HepG2 (cell line): ENCODE results near the gene CENPB. TPM values are rescaled to one million over a fixed set of nuclear protein-coding genes. Genes with fewer than 3 reads are reported as not detected.

Experiments
- DR1 ChIP-seq: sonication (generic); formaldehyde crosslinking; IDR thresholded peaks from 2 replicates; pipeline ENCODE4 v1.8.0; 2021; ENCODE audit warnings: mild to moderate bottlenecking, missing genetic modification reagents, inconsistent platforms
- E2F2 ChIP-seq: sonication (generic); formaldehyde crosslinking; IDR thresholded peaks from 2 replicates; pipeline ENCODE4 v1.4.0; 2020; ENCODE audit warnings: missing genetic modification reagents, borderline replicate concordance
- EP300 ChIP-seq, 3 experiments: sonication (generic) in 1 of 3; formaldehyde crosslinking in 1 of 3; IDR thresholded peaks; 2 replicates each; pipeline versions ENCODE4 v1.5.1 to v1.6.1; 2011 to 2020; ENCODE audit warnings: low read depth in 2 of 3, low read length in 2 of 3, borderline replicate concordance in 1 of 3, improper control_type of control experiment in 1 of 3, mild to moderate bottlenecking in 1 of 3, missing genetic modification reagents in 1 of 3, moderate library complexity in 1 of 3
- FOXO4 ChIP-seq: sonication (generic); formaldehyde crosslinking; conservative IDR thresholded peaks from 2 replicates; pipeline ENCODE4 v1.8.1; 2023; ENCODE audit warnings: missing genetic modification reagents
- MTF2 ChIP-seq: sonication (generic); formaldehyde crosslinking; IDR thresholded peaks from 2 replicates; pipeline ENCODE4 v1.5.0; 2020; ENCODE audit warnings: missing genetic modification reagents, borderline replicate concordance
- ONECUT2 ChIP-seq: sonication (generic); formaldehyde crosslinking; IDR thresholded peaks from 2 replicates; pipeline ENCODE4 v1.4.0; 2020; ENCODE audit warnings: missing genetic modification reagents
- SATB2 ChIP-seq: sonication (generic); formaldehyde crosslinking; IDR thresholded peaks from 2 replicates; pipeline ENCODE4 v1.5.0; 2020; ENCODE audit warnings: missing genetic modification reagents
- SETDB1 ChIP-seq: sonication (generic); formaldehyde crosslinking; IDR thresholded peaks from 2 replicates; pipeline ENCODE4 v1.5.1; 2020; ENCODE audit warnings: missing genetic modification reagents, mild to moderate bottlenecking, borderline replicate concordance
- SMARCE1 ChIP-seq: fragments of 450-650 bp; IDR thresholded peaks from 2 replicates; pipeline ENCODE4 v1.6.1; 2017; ENCODE audit warnings: borderline replicate concordance
- SRSF1 ChIP-seq: fragments of 200-400 bp; formaldehyde crosslinking; optimal IDR thresholded peaks from 2 replicates; pipeline ENCODE3; 2017; ENCODE audit warnings: mild to moderate bottlenecking, low read depth, low read length, moderate library complexity
- SUZ12 ChIP-seq: fragments of 150-350 bp; IDR thresholded peaks from 2 replicates; pipeline ENCODE4 v1.6.1; 2014; ENCODE audit warnings: low read depth, low read length
- TCF12 ChIP-seq, 2 experiments: fragments of 450-650 bp in 1 of 2; sonication (generic) in 1 of 2; formaldehyde crosslinking in 1 of 2; IDR thresholded peaks; 2 replicates each; pipeline versions ENCODE4 v1.6.1 to v1.8.0; 2017 to 2022; ENCODE audit warnings: antibody characterized with exemption in 1 of 2, mild to moderate bottlenecking in 1 of 2, missing genetic modification reagents in 1 of 2, moderate library complexity in 1 of 2
- THAP8 ChIP-seq: sonication (generic); formaldehyde crosslinking; IDR thresholded peaks from 2 replicates; pipeline ENCODE4 v1.5.1; 2020; ENCODE audit warnings: missing genetic modification reagents, mild to moderate bottlenecking, borderline replicate concordance
- U2AF1 ChIP-seq: fragments of 200-400 bp; formaldehyde crosslinking; optimal IDR thresholded peaks from 2 replicates; pipeline ENCODE3; 2017; ENCODE audit warnings: mild to moderate bottlenecking, low read depth, low read length
- ZNF143 ChIP-seq: sonication (generic); formaldehyde crosslinking; IDR thresholded peaks from 2 replicates; pipeline ENCODE4 v1.4.0; 2020; ENCODE audit warnings: missing genetic modification reagents
- ZNF280B ChIP-seq: sonication (generic); formaldehyde crosslinking; IDR thresholded peaks from 2 replicates; pipeline ENCODE4 v1.5.0; 2020; ENCODE audit warnings: missing genetic modification reagents, mild to moderate bottlenecking, borderline replicate concordance
- ZNF329 ChIP-seq: sonication (generic); formaldehyde crosslinking; IDR thresholded peaks from 2 replicates; pipeline ENCODE4 v1.9.0; 2021; ENCODE audit warnings: low read depth, mild to moderate bottlenecking, missing genetic modification reagents
- ZNF550 ChIP-seq: sonication (generic); formaldehyde crosslinking; IDR thresholded peaks from 2 replicates; pipeline ENCODE4 v1.4.0; 2020; ENCODE audit warnings: mild to moderate bottlenecking, missing genetic modification reagents, borderline replicate concordance
- ZNF629 ChIP-seq: sonication (generic); formaldehyde crosslinking; conservative IDR thresholded peaks from 2 replicates; pipeline ENCODE4 v1.5.0; 2020; ENCODE audit warnings: missing genetic modification reagents
- ZNF710 ChIP-seq: sonication (generic); formaldehyde crosslinking; IDR thresholded peaks from 2 replicates; pipeline ENCODE4 v1.5.0; 2020; ENCODE audit warnings: mild to moderate bottlenecking, missing genetic modification reagents, borderline replicate concordance
- ZNF747 ChIP-seq: sonication (generic); formaldehyde crosslinking; IDR thresholded peaks from 2 replicates; pipeline ENCODE4 v1.8.1; 2023; ENCODE audit warnings: missing genetic modification reagents, mild to moderate bottlenecking, borderline replicate concordance
- polyA plus RNA-seq, 8 experiments: library from polyadenylated mRNA; depleted of rRNA in 3 of 8; stranded (reverse) in 7 of 8; unstranded in 1 of 8; fragments of >200 nt; fragmentation: Illumina TruSeq in 4 of 8; extraction: Trizol in 4 of 8; gene quantifications; 2 replicates each; pipeline versions ENCODE4 v1.2.1 to v1.2.3, GENCODE V29; 2011 to 2016; ENCODE audit warnings: low read depth in 4 of 8, missing spikeins in 1 of 8, mixed read lengths in 1 of 8; ENCODE audit not compliant: insufficient read depth in 1 of 8
- total RNA-seq, 5 experiments: library from RNA; depleted of rRNA; stranded (reverse); fragments of >200 nt; fragmentation: Illumina TruSeq; extraction: Trizol; gene quantifications; 2 replicates each; pipeline ENCODE4 v1.2.3, GENCODE V29; 2016; ENCODE audit warnings: low read depth in 1 of 5

The CENPB gene
- total and polyA plus RNA-seq, 2 of the 13 experiments (the other 11 are each of a cell fraction or from before 2014, with no cell fraction given) = 10.4 to 54.5 TPM

- TF ChIP-seq THAP8 (no peak; the same call in 1 of the 2 replicates), ZNF710 (CRISPR knock-in tag) (no peak; the same call in 1 of the 2 replicates), ZNF280B (peak; percentile 96; the same call in 1 of the 2 replicates), ONECUT2 (CRISPR knock-in tag) (no peak), FOXO4 (no peak), EP300 (IDR thresholded peaks at IDR 0.05; ENCODE audit: low read depth in 2 of 2, low read length in 2 of 2) (peak; percentile 60 to 70; a peak in 3 of 4 replicates), EP300 (CRISPR knock-in tag; IDR thresholded peaks at IDR 0.05; ENCODE audit: borderline replicate concordance) (peak; percentile 84), TCF12 (IDR thresholded peaks at IDR 0.05) (no peak), TCF12 (CRISPR knock-in tag; IDR thresholded peaks at IDR 0.05) (no peak), ZNF747 (CRISPR knock-in tag) (peak; percentile 91; the same call in 1 of the 2 replicates), ZNF629 (CRISPR knock-in tag) (peak; percentile 67; the same call in 1 of the 2 replicates), SATB2 (CRISPR knock-in tag) (peak; percentile 98), DR1 (CRISPR knock-in tag) (peak; percentile 65; the same call in 1 of the 2 replicates), SMARCE1 (no peak), SETDB1 (CRISPR knock-in tag) (no peak), E2F2 (peak; percentile 96; the same call in 1 of the 2 replicates), SUZ12 (no peak), SRSF1 (peak; percentile 87), U2AF1 (peak; percentile 72), ZNF329 (0 out of 2 replicates have a peak, but pooled peaks have one; percentile 37), ZNF143 (CRISPR knock-in tag) (peak; percentile 77), ZNF550 (no peak), MTF2 (no peak)
These were observed 25.1 kb upstream of the CENPB start (continued) for GRCh38 chr20:3811467-3812258.
